Measurements from ENCODE around the gene BRD9. TPM values are rescaled to one million over a fixed set of nuclear protein-coding genes. Genes with fewer than 3 reads are reported as not detected.

Gene BRD9
- total and polyA plus RNA-seq, 2 of the 13 experiments (the other 11 are each of a cell fraction or from before 2014, with no cell fraction given), result 5.2 to 22.9 TPM

GRCh38 chr5:863244-863805 is 29.3 kb downstream of the BRD9 start:
- Histone ChIP-seq H2AFZ (ENCODE audit: low read length) (no peak overlapping the region), H3K36me3 (replicated peaks in 1 of 2; ENCODE audit: control insufficient read depth in 1 of 2, insufficient read depth in 2 of 2, low read length in 2 of 2) (peaks cover 17 to 43% of the 10 kb centered on the region in 2 experiments; a peak in 4 of 5 replicates), H4K20me1 (ENCODE audit: insufficient read depth, low read length) (no peaks in the 10 kb centered on the region), H3K9ac (ENCODE audit: insufficient read depth, low read depth, low read length) (no peak overlapping the region), H3K27ac (ENCODE audit: extremely low read length, insufficient read depth, low read length) (no peak overlapping the region), H3K4me3 (replicated peaks in 1 of 3; ENCODE audit: insufficient read depth in 1 of 3, low read depth in 2 of 3, low read length in 3 of 3) (no peak overlapping the region), H3K9me3 (ENCODE audit: low read length) (no peaks in the 10 kb centered on the region), H3K4me1 (ENCODE audit: insufficient read depth, low read length) (peaks cover 13% of the 10 kb centered on the region), H3K4me2 (ENCODE audit: low read depth, low read length) (no peak overlapping the region), H3K27me3 (ENCODE audit: control insufficient read depth in 1 of 2, insufficient read depth in 2 of 2, low read length in 2 of 2) (no peaks in the 10 kb centered on the region), H3K79me2 (ENCODE audit: insufficient read depth, low read length) (no peaks in the 10 kb centered on the region)
- peak; percentile 22 for TF ChIP-seq AGO2 (optimal IDR thresholded peaks at IDR 0.05; ENCODE audit: low read depth, low read length)
- no peak for TF ChIP-seq ZC3H13 (CRISPR knock-in tag; IDR thresholded peaks at IDR 0.05)
- 98% methylated on average over 12 of the region's 16 CpGs for WGBS (ENCODE audit: low lambda C conversion rate)
- ChIA-PET CTCF (ENCODE audit: low intra/inter-chr PET ratio, low total read pairs) (no interaction called here), POLR2A (no interaction called here)
- no peak for ATAC-seq
- intact Hi-C loops (cut with micrococcal nuclease; ENCODE audit: unreplicated experiment), result no loop called here
- in situ Hi-C loops (cut with HindIII; ENCODE audit: extremely low pct_ligation_motif_present, low pct_unique_long_range_greater_than_20kb), result no loop called here
- no peak for DNase-seq (ENCODE audit: low spot score)
- BruUV-seq (replicated peaks), result no TSS peak
- no peak for FAIRE-seq

- H3K79me2 ChIP-seq (ENCODE audit: insufficient read depth, low read length), result no peaks in the 10 kb centered on the region
- H4K20me1 ChIP-seq (ENCODE audit: insufficient read depth, low read length), result no peaks in the 10 kb centered on the region
- no peaks in the 10 kb centered on the region for H3K27me3 ChIP-seq (ENCODE audit: control insufficient read depth in 1 of 2, insufficient read depth in 2 of 2, low read length in 2 of 2)
- no peak overlapping the region for H3K4me3 ChIP-seq (replicated peaks in 1 of 3; ENCODE audit: insufficient read depth in 1 of 3, low read depth in 2 of 3, low read length in 3 of 3)
- CTCF ChIA-PET (ENCODE audit: low intra/inter-chr PET ratio, low total read pairs), result no interaction called here
- H3K9ac ChIP-seq (ENCODE audit: insufficient read depth, low read depth, low read length), result no peak overlapping the region
- DNase-seq (ENCODE audit: low spot score) (no peak), ATAC-seq (no peak; the same call in 2 of the 3 replicates), FAIRE-seq (no peak)
- no peaks in the 10 kb centered on the region for H3K9me3 ChIP-seq (ENCODE audit: low read length)
- in situ Hi-C loops (cut with HindIII; ENCODE audit: extremely low pct_ligation_motif_present, low pct_unique_long_range_greater_than_20kb) (no loop called here), intact Hi-C loops (cut with micrococcal nuclease; ENCODE audit: unreplicated experiment) (no loop called here)
- POLR2A ChIA-PET, result no interaction called here
- BruUV-seq (replicated peaks), result no TSS peak
- no peak overlapping the region for H2AFZ ChIP-seq (ENCODE audit: low read length)
- no peak overlapping the region for H3K4me2 ChIP-seq (ENCODE audit: low read depth, low read length)
- peaks cover 10% of the 10 kb centered on the region for H3K4me1 ChIP-seq (ENCODE audit: insufficient read depth, low read length)
- no peak overlapping the region for H3K27ac ChIP-seq (ENCODE audit: extremely low read length, insufficient read depth, low read length)
- H3K36me3 ChIP-seq (replicated peaks in 1 of 2; ENCODE audit: control insufficient read depth in 1 of 2, insufficient read depth in 2 of 2, low read length in 2 of 2), result peaks cover 13 to 36% of the 10 kb centered on the region in 2 experiments; a peak in 4 of 5 replicates
- WGBS (ENCODE audit: low lambda C conversion rate), result 92% methylated on average over 15 of the region's 25 CpGs
- peak; percentile 6 for TF ChIP-seq AGO2 (optimal IDR thresholded peaks at IDR 0.05; ENCODE audit: low read depth, low read length)
- TF ChIP-seq RBFOX2 (IDR thresholded peaks at IDR 0.05; ENCODE audit: low read depth, low read length), result 0 out of 2 replicates have a peak, but pooled peaks have one; percentile 29
- TF ChIP-seq HOMEZ (CRISPR knock-in tag; IDR thresholded peaks at IDR 0.05; ENCODE audit: low read depth), result no peak
- TF ChIP-seq MLLT10 (CRISPR knock-in tag; IDR thresholded peaks at IDR 0.05), result no peak
- TF ChIP-seq HBP1 (CRISPR knock-in tag; IDR thresholded peaks at IDR 0.05; ENCODE audit: low read depth), result no peak
- TF ChIP-seq POLR2G (IDR thresholded peaks at IDR 0.05; ENCODE audit: low read depth, low read length), result 0 out of 2 replicates have a peak, but pooled peaks have one; percentile 24
- TF ChIP-seq ZKSCAN8 (CRISPR knock-in tag; IDR thresholded peaks at IDR 0.05; ENCODE audit: borderline replicate concordance), result no peak
- TF ChIP-seq, protein P1, sequence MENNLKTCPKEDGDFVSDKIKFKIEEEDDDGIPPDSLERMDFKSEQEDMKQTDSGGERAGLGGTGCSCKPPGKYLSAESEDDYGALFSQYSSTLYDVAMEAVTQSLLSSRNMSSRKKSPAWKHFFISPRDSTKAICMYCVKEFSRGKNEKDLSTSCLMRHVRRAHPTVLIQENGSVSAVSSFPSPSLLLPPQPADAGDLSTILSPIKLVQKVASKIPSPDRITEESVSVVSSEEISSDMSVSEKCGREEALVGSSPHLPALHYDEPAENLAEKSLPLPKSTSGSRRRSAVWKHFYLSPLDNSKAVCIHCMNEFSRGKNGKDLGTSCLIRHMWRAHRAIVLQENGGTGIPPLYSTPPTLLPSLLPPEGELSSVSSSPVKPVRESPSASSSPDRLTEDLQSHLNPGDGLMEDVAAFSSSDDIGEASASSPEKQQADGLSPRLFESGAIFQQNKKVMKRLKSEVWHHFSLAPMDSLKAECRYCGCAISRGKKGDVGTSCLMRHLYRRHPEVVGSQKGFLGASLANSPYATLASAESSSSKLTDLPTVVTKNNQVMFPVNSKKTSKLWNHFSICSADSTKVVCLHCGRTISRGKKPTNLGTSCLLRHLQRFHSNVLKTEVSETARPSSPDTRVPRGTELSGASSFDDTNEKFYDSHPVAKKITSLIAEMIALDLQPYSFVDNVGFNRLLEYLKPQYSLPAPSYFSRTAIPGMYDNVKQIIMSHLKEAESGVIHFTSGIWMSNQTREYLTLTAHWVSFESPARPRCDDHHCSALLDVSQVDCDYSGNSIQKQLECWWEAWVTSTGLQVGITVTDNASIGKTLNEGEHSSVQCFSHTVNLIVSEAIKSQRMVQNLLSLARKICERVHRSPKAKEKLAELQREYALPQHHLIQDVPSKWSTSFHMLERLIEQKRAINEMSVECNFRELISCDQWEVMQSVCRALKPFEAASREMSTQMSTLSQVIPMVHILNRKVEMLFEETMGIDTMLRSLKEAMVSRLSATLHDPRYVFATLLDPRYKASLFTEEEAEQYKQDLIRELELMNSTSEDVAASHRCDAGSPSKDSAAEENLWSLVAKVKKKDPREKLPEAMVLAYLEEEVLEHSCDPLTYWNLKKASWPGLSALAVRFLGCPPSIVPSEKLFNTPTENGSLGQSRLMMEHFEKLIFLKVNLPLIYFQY (CRISPR knock-in tag; IDR thresholded peaks at IDR 0.05; ENCODE audit: borderline replicate concordance), result no peak
These were observed 30.0 kb downstream of the BRD9 start for GRCh38 chr5:862367-863243.

All from HepG2 (cell line).